GM18951 (cell line): ENCODE results near the gene ANKRD7.
"Not testable (repeated sequence)": the region's sequence is repeated elsewhere in the genome, so short reads cannot be mapped to it uniquely, and the experiment has no call there.

ENCODE experiments used
- POLR2A ChIP-seq: IDR thresholded peaks from 4 replicates; pipeline ENCODE4 v1.6.1; 2011; ENCODE audit warnings: mild to moderate bottlenecking; ENCODE audit not compliant: insufficient read length, insufficient read depth; ENCODE audit errors: extremely low read depth
- in situ Hi-C: fragments of 300-500 bp; cut with MboI; formaldehyde crosslinking; loops from one replicate; pipeline ENCODE4 v1.12.0; 2022; ENCODE audit warnings: low sequenced_read_pairs, mixed read lengths, inconsistent platforms; ENCODE audit not compliant: unreplicated experiment

Gene ANKRD7

DNA sequence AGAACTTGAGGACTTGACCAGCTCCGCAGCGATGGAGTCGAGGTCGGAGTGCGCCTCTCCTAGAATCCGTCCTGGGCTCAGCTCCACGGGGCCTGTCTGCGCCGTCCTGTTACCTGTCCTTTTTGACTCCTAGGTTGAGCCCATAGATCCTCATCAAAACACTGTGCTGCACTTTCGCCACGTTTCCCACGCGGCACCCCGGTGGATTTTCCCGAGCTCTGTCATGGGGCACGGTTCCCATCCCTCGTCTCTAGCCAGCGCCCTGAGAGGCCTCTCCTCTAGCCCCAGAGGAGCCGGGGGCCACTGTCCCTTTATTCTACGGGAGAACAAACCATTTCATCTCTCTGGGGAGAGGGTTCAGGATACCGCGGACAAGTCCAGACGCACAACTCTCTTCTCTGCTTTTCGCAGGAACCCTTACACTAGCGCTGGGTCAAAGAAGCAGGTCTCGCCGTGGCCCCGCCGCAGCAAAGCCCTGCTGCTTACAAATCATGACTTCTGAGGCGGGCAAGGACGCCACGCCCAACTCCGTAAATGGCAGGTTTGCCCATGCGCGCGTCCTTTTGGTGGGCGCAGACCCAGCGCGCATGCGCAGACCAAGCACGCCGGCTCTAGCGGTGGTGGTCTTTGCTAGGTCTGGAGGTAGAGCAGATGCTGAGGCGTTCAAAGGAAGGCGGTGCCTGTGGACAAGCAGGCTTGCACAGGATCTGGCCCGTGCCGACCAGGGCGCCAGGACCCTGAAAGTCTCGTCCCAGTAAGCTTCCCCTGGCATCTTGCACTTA, 10.3 kb upstream of the ANKRD7 start:
- peak; percentile 67 for TF ChIP-seq POLR2A
- in situ Hi-C loops = no loop called here

DNA sequence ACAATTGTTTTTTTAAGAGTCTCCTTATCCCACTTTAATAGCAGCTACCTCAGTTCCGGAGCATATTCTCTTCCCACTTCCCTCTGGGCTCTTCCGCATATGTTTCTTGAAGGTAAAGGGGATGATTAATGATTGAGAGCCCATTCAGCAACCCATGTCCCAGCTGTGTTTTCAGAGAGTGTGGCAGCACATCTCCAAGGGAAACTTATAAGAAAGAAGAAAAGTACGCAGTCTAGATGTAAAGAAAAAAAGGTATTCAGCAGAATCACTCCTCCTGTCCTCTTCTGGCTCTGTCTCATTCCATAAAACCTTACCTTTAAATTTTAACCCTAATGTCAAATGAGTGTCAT, 9.7 kb upstream of the ANKRD7 start:
- TF ChIP-seq POLR2A = no peak
- in situ Hi-C loops = no loop called here

DNA sequence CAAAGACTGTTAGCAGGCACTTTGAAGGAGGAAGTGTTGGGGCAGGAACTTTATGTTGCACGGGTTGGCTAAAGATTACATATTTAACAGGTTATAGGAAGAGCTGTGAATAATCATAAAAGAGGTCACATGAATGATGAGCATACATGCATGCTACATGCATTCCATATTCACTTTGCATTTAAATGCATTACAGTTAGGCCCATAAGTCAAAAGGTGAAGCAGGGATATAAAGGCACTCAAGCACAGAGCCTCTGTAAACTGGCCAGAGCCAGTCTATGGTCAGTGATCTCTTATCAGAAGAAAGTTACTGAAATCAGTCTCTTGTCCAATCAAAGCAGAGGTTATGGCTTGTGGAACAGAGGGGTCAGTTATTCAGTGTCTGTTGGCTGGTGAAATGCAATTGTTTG, 7.3 kb upstream of the ANKRD7 start:
- in situ Hi-C loops = no loop called here
- TF ChIP-seq POLR2A = no peak

DNA sequence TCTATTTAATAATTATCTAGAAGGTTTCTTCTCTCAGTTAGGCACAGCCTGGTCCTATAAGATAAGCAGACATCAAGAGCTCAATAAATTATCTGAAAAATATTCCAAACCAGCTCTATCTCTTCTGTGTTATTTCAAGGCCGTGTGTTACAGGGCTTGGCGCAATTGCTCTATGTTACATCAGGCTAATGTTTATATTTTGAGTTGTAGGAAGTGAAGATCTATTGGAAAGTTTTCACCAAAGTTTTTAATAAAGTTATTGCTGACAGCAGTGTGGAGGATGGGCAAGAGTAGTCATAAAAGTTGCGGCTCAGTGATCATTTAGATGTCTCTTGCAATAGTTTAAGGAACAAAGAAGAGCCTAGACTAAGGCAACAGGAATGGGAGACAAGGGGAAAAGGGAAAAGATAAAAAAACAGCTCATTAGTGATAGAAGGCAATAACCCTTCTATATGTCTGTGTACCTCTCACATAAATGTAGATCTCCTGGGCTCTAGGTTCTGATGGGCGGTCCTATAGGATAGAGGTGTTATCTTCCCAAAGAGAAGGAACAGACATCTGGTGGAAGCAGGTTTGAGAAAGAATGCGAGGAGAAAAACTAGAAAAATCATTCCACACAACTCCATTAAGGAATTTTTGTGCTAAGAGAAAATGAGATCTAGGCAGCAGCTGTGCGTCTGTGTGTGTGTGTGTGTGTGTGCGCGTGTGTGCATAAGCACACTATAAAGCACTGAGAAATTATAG, 5.9 kb upstream of the ANKRD7 start:
- no peak for TF ChIP-seq POLR2A
- in situ Hi-C loops = no loop called here

DNA sequence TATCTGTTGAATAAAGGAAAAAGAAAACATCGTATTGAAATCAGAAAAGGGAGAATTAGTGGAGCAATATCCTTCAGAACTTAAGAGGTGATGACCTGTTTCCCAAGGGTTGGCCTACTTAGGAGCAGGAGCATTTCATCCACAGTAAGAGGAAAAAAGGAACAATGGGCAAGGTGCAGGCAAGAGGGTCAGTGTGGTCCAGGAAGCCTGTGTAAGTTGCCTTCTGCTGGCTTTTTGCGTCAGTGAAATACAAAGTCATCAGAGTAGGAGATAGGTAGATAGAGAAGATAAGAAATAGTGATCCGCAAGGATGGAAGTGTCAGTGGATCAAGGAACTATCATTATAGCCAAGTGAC, 5.4 kb upstream of the ANKRD7 start:
- in situ Hi-C loops = no loop called here

DNA sequence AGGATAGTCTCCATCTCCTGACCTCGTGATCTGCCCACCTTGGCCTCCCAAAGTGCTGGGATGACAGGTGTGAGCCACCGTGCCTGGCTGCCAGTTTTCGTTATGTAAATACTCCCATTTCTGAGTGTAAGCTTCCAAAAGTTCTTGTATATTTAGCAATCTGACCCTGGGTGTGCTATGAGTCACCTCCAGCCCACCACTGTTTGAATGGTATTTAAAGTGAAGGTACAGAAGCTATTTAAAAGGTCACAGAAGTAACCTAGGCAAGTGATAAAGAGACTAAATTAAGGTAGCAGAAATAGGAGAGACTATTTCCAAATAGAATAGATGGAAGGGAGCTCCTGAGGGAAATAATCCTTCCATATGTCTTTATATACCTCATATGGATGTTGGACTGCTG, 3.9 kb upstream of the ANKRD7 start:
- no peak for TF ChIP-seq POLR2A
- in situ Hi-C loops = no loop called here

More for the DNA sequence above, 5.4 kb upstream of the ANKRD7 start:
- TF ChIP-seq POLR2A = no peak

DNA sequence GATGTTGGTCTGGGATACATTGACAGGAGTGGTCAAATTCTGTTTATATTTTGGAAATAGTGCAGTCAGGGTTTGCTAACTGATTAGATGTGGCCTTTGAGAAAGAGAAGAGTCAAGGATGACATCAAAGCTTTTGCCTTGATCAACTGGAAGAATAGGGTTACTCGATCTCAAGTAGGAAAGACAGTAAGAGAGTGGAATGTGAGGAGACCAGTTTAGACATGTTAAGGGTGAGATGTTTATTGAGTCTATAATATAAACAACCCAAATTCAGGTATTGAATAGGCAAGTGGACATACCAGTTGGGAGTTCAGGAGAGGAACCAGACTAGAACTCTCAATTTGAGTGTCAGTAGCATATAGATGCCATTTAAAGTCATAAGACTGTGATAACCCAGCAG, 1.9 kb upstream of the ANKRD7 start:
- in situ Hi-C loops = no loop called here
- TF ChIP-seq POLR2A = no peak

DNA sequence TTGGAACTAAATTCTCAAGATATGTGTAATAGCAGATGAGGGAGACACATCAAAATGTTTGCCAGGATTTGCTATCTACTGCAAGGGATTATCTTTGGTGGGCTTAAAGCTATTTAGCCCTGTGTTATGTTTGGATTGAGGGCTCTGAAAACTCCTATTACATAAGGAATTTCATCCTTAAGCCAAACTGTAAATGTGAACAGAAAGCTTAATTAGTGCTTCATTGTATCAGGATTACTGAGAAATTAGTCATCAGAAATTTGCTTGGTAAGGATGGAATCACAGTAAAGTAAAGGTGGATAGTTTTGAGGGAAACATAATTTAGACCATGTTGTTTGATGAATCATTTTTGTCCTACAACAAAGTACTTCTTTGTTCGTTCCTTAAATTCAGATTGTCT, 8.3 kb downstream of the ANKRD7 start:
- TF ChIP-seq POLR2A = no peak
- in situ Hi-C loops = no loop called here

DNA sequence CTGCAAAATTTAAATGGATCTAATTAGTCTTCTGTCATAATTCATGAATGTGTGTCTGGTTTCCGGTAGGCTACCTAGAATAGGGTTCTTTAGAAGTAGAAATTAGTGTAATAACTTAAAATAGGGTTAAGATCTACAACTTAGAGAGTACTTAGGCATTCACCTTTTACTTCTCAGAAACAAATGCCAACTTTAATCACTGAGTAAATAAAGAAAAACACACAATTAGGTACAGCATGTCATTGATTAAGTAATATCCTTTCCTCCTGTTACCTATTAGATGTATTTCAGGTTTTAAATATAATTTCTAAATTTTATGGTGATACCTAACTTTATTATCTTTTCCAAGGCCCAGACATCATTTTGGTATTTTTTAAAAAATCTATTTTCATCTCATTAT, 9.3 kb downstream of the ANKRD7 start:
- TF ChIP-seq POLR2A = no peak
- in situ Hi-C loops = no loop called here

DNA sequence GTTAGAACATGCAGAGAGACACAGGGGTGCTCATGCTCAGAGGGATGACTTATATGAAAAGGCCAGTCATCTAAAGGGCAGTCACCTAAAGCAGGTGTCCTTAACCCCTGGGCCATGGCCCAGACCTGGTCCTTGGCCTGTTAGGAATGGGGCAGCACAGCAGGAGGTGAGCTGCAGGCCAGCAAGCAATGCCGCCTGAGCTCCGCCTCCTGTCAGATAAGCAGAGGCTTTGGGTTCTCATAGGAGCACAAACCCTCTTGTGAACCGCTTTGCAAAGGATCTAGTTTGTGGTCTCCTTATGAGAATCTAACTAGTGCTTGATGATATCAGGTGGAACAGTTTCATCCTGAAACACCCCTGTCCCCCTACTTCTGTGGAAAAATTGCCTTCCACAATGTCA, 14.5 kb downstream of the ANKRD7 start:
- in situ Hi-C loops = no loop called here
- no peak for TF ChIP-seq POLR2A

DNA sequence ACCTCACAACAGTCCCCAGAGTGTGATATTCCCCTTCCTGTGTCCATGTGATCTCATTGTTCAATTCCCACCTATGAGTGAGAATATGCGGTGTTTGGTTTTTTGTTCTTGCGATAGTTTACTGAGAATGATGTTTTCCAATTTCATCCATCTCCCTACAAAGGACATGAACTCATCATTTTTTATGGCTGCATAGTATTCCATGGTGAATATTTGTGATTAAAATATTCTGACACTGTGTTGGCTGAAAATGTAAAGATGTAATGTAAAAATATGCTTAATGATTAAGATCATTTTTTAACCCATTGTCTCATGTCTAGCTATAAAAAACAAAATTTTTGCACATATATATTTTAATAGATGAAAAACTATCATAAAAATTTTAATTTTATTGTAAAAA, 15.8 kb downstream of the ANKRD7 start:
- in situ Hi-C loops = not testable (repeated sequence)

DNA sequence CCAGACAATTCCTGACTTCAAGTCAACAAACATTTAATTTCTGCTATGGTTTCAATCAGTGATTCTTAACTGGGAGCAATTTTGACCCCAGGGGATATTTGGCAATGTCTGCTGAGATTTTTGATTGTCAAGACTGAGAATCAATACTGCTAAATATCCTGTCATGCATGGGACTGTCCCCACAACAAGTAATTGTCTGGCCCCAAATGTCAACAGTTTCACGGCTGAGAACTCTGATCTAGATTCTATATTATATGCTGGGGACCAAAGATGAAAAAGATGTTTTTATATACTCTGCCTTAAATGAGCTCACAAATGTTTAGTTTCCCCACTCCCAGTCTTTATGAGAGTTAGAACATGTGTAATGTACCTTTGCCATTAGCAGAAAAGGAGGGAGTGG, 19.2 kb downstream of the ANKRD7 start:
- in situ Hi-C loops = no loop called here
- no peak for TF ChIP-seq POLR2A

DNA sequence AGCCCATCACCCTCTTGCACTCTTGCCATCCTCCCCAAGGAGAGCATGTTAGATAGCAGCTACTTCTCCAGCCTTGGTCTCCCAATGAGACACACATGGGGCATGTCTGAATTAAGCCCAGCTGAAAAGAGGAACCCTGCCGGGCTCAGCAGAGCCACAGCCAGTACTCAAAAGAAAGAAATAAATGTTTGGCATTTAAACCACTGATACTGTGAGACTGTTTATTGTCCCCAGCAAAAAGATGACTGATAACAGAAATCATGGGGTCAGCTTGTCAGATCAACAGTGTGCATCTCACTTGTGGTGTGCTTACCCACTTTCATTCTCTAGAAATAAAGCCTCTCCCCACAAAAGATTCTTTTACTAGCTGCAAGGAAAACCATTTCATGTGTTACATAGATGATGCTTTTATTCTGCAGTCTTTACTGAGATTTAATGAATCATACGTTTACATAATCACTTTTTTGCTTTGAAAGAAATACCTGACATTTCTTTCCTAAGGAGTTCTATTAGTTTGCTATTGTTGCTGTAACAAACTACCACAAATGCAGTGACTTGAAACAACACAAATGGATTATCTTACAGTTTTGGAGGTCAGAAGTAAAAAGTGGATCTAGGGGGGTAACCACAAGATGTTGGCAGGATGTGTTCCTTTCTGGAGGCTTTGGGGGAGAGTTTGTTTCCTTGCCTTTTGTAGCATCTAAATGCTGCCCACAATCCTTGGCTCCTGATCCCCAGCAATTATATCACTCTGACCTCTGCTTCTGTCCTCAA, 20.9 kb downstream of the ANKRD7 start:
- no peak for TF ChIP-seq POLR2A
- in situ Hi-C loops = no loop called here
